SK-N-MC (cell line): Measurements from ENCODE around the gene RBM18.

Experiments
- EZH2 ChIP-seq: fragments of 200-600 bp; sonication (generic); IDR thresholded peaks from one replicate; pipeline ENCODE4 v1.6.1; 2017; ENCODE audit warnings: antibody characterized with exemption
- FOXP2 ChIP-seq: optimal IDR thresholded peaks from 2 replicates; pipeline ENCODE3; 2011; ENCODE audit warnings: mild to moderate bottlenecking, moderate library complexity; ENCODE audit not compliant: insufficient read depth; ENCODE audit errors: extremely low read length, control extremely low read depth
- POLR2AphosphoS5 ChIP-seq: IDR thresholded peaks from 2 replicates; pipeline ENCODE4 v1.6.1; 2012; ENCODE audit warnings: mild to moderate bottlenecking, low read depth, low read length, borderline replicate concordance

GRCh38 chr9:122291458-122291857, 26.8 kb upstream of the RBM18 start:
- no peak for TF ChIP-seq EZH2
- no peak for TF ChIP-seq POLR2AphosphoS5
- no peak for TF ChIP-seq FOXP2
